NOMO-1 treated with dmso at 0.1 percent for 144 hours (cell line): ENCODE data around the gene TMOD2.

ENCODE experiments used
- DNase-seq: peaks from one replicate; lab custom pipeline; 2025; ENCODE audit not compliant: unreplicated experiment; lab: John Stamatoyannopoulos, UW

TMOD2 gene

GRCh38 chr15:51735228-51736010 lies 16.0 kb upstream of the TMOD2 start:
- no peak for DNase-seq

- no peak for DNase-seq
These were observed 15.3 kb upstream of the TMOD2 start for GRCh38 chr15:51736069-51736468.

- DNase-seq: peak; percentile 25
These were observed 14.5 kb upstream of the TMOD2 start for GRCh38 chr15:51736751-51737521.

GRCh38 chr15:51737522-51738305 lies 13.7 kb upstream of the TMOD2 start, which contains the start of gene LYSMD2:
LYSMD2 (minus strand) TSS chr15:51737655; CDS start chr15:51737622, 33 bp downstream.
- peak; percentile 39 for DNase-seq

GRCh38 chr15:51738553-51738952 lies 12.8 kb upstream of the TMOD2 start:
- no peak for DNase-seq

- DNase-seq: no peak
These were observed 12.2 kb upstream of the TMOD2 start for GRCh38 chr15:51739061-51739712.

- no peak for DNase-seq
These were observed 2.1 kb upstream of the TMOD2 start for GRCh38 chr15:51749307-51749706.

- no peak for DNase-seq
These were observed 1.2 kb upstream of the TMOD2 start for GRCh38 chr15:51750186-51750585.

GRCh38 chr15:51751697-51752683 lies 593 bp downstream of the TMOD2 start:
- no peak for DNase-seq

- DNase-seq: no peak
These were observed 1.5 kb downstream of the TMOD2 start for GRCh38 chr15:51752888-51753287.

GRCh38 chr15:51754267-51754666 lies 2.9 kb downstream of the TMOD2 start:
- DNase-seq: no peak

GRCh38 chr15:51755790-51756189 lies 4.4 kb downstream of the TMOD2 start:
- DNase-seq: no peak

GRCh38 chr15:51756482-51756881 lies 5.1 kb downstream of the TMOD2 start:
- peak; percentile 58 for DNase-seq

GRCh38 chr15:51757450-51757849 lies 6.1 kb downstream of the TMOD2 start:
- DNase-seq: no peak

- DNase-seq: no peak
These were observed 7.2 kb downstream of the TMOD2 start for GRCh38 chr15:51758645-51759044.

- DNase-seq: no peak
These were observed 8.2 kb downstream of the TMOD2 start for GRCh38 chr15:51759557-51760070.

GRCh38 chr15:51760805-51761204 lies 9.4 kb downstream of the TMOD2 start:
- DNase-seq: no peak

- no peak for DNase-seq
These were observed 14.4 kb downstream of the TMOD2 start for GRCh38 chr15:51765751-51766150.

GRCh38 chr15:51766341-51766740 lies 14.9 kb downstream of the TMOD2 start:
- DNase-seq: no peak

- peak; percentile 45 for DNase-seq
These were observed 16.6 kb downstream of the TMOD2 start for GRCh38 chr15:51768018-51768417.
